GM13976 (cell line): Measurements from ENCODE around the gene AP5Z1.

ENCODE experiments used
- DNase-seq: peaks from one replicate; pipeline ENCODE4 v3.0.0; 2012; ENCODE audit warnings: low spot score
- CTCF ChIP-seq: IDR thresholded peaks from 2 replicates; pipeline ENCODE4 v1.5.1; 2012; ENCODE audit warnings: borderline replicate concordance, mild to moderate bottlenecking; ENCODE audit not compliant: insufficient read depth; ENCODE audit errors: extremely low read depth, missing control alignments, control extremely low read depth
- in situ Hi-C: fragments of 300-500 bp; cut with MboI; formaldehyde crosslinking; loops from one replicate; pipeline ENCODE4 v1.12.0; 2022; ENCODE audit warnings: low sequenced_read_pairs, mixed read lengths, inconsistent platforms; ENCODE audit not compliant: unreplicated experiment

AP5Z1 gene

DNA sequence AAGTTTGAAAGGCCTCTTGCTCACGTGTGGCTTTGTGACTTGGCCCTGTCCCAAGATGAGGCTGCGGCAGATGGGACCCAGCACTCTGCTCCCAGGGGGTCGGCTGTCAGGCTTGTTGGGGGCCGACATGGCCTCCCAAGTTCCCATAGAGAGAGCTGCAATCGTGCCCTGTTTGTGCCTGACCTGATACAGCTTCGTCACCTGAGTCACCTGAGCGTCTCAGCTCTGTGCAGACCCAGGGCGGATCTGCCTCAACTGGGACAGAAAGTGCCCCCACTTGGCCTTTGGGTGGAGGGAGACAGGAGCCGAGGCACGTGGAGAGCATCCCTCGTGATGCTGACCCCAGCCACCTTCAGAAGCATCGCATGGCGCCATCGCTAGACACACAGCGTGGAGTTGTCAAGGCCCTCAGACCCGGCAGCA, 64.7 kb downstream of the AP5Z1 start:
- no peak for TF ChIP-seq CTCF
- in situ Hi-C loops, result no loop called here
- DNase-seq, result no peak
